Tibial nerve (tissue), 4 donors: Measurements from ENCODE around the gene PSMD8. TPM values are rescaled to one million over a fixed set of nuclear protein-coding genes. Genes with fewer than 3 reads are reported as not detected.

Source experiments
- DNase-seq, 2 donors: peaks; one replicate each; pipeline ENCODE4 v3.0.0-alpha.2; 2019; ENCODE audit warnings: low spot score in 2 of 2
- H3K27ac ChIP-seq, 4 donors: fragments of 200-600 bp; sonication (generic) in 3 of 4; one replicate each; pipeline ENCODE4 v1.5.1; 2017 to 2019; ENCODE audit warnings: mild to moderate bottlenecking in 1 of 4
- H3K27me3 ChIP-seq, 2 donors: fragments of 200-600 bp; sonication (generic) in 1 of 2; one replicate each; pipeline versions ENCODE4 v1.5.1 to v1.6.0; 2017 to 2019
- H3K36me3 ChIP-seq, 3 donors: fragments of 200-600 bp; sonication (generic); one replicate each; pipeline ENCODE4 v1.5.1; 2018 to 2019
- H3K4me1 ChIP-seq, 4 donors: fragments of 200-600 bp; sonication (generic) in 3 of 4; one replicate each; pipeline ENCODE4 v1.5.1; 2017 to 2019
- H3K4me3 ChIP-seq, 4 donors: fragments of 200-600 bp; sonication (generic) in 3 of 4; one replicate each; pipeline ENCODE4 v1.5.1; 2017 to 2019; ENCODE audit warnings: mild to moderate bottlenecking in 1 of 4, moderate library complexity in 1 of 4
- H3K9me3 ChIP-seq, 4 donors: fragments of 200-600 bp; sonication (generic) in 3 of 4; one replicate each; pipeline ENCODE4 v1.5.1; 2017 to 2019
- EP300 ChIP-seq, 2 donors: sonication (generic); formaldehyde crosslinking; IDR thresholded peaks; one replicate each; pipeline ENCODE4 v1.6.1; 2017; ENCODE audit warnings: antibody characterized with exemption in 2 of 2, mild to moderate bottlenecking in 1 of 2
- POLR2A ChIP-seq, 2 donors: fragments of 450-650 bp; IDR thresholded peaks; one replicate each; pipeline ENCODE4 v1.6.1; 2017; ENCODE audit warnings: antibody characterized with exemption in 2 of 2, mild to moderate bottlenecking in 2 of 2, moderate library complexity in 2 of 2
- WGBS, 2 donors: methylation state at CpG; one replicate each; pipeline ENCODE4 v1.1.5; 2018; 5-methylcytosine and 5-hydroxymethylcytosine counted together
- total RNA-seq, 4 donors: library from RNA; depleted of rRNA; stranded (reverse); fragments of >200 nt; gene quantifications; one replicate each; pipeline ENCODE4 v1.1.0, GENCODE V29; 2016
- TF ChIP-seq, protein P1 (sequence below), 5 experiments: fragments of 200-600 bp in 3 of 5; fragments of 450-650 bp in 2 of 5; sonication (generic) in 3 of 5; IDR thresholded peaks; one replicate each; pipeline ENCODE4 v1.5.1; 2016 to 2019; ENCODE audit warnings: antibody characterized with exemption in 5 of 5, mild to moderate bottlenecking in 3 of 5, moderate library complexity in 2 of 5

Gene PSMD8
- total RNA-seq, 4 donors from 2014 or later, result 124 to 192 (median 174) TPM

DNA sequence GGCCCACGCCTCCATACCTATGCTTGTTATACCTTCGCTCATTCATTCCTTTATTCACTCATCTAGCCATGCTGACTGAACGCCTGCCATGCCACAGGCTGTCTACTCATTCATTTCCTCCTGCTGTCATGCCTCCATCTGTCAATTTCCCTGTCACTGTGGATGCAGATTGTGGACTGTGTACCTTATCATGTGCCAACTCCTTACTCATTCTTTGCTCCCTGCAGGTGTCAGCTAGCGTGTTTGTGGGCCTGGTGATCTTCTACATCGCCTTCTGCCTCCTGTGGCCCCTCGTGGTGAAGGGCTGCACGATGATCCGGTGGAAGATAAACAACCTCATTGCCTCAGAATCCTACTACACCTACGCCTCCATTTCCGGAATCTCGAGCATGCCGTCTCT, 4.1 kb upstream of the PSMD8 start:
- Histone ChIP-seq H3K4me1 (peaks cover 0 to 2% (median under 1%) of the 10 kb centered on the region in 4 donors), H3K27me3 (peaks cover 0 to 33% of the 10 kb centered on the region in 2 donors), H3K9me3 (no peaks in the 10 kb centered on the region), H3K36me3 (no peaks in the 10 kb centered on the region), H3K4me3 (no peak overlapping the region), H3K27ac (no peak overlapping the region)
- DNase-seq, result no peak
- WGBS, 2 donors, result 72 to 75% methylated on average over 12 of the region's 12 CpGs
- TF ChIP-seq EP300 (IDR thresholded peaks at IDR 0.05) (no peak), POLR2A (IDR thresholded peaks at IDR 0.05) (no peak)
- TF ChIP-seq, protein P1, sequence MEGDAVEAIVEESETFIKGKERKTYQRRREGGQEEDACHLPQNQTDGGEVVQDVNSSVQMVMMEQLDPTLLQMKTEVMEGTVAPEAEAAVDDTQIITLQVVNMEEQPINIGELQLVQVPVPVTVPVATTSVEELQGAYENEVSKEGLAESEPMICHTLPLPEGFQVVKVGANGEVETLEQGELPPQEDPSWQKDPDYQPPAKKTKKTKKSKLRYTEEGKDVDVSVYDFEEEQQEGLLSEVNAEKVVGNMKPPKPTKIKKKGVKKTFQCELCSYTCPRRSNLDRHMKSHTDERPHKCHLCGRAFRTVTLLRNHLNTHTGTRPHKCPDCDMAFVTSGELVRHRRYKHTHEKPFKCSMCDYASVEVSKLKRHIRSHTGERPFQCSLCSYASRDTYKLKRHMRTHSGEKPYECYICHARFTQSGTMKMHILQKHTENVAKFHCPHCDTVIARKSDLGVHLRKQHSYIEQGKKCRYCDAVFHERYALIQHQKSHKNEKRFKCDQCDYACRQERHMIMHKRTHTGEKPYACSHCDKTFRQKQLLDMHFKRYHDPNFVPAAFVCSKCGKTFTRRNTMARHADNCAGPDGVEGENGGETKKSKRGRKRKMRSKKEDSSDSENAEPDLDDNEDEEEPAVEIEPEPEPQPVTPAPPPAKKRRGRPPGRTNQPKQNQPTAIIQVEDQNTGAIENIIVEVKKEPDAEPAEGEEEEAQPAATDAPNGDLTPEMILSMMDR (IDR thresholded peaks at IDR 0.05), result no peak

DNA sequence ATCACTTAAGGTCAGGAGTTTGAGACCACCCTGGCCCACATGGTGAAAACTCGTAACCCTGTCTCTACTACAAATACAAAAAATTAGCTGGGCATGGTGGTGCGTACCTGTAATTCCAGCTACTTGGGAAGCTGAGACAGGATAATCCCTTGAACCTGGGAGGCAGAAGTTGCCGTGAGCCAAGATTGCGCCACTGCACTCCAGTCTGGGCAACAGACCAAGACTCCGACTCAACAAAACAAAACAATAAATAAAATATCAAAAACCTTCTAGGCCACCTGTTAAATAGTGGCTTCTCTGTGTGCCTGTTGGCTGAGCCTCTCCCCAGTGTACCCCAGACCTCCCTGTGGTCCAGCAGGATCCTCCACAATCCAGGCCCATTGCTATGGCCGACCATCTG, 3.3 kb upstream of the PSMD8 start:
- peaks cover 0 to under 1% (median 0%) of the 10 kb centered on the region in 3 donors for H3K36me3 ChIP-seq
- no peak overlapping the region for H3K27ac ChIP-seq
- no peaks in the 10 kb centered on the region for H3K9me3 ChIP-seq
- TF ChIP-seq, protein P1 (IDR thresholded peaks at IDR 0.05), result no peak
- no peak for TF ChIP-seq EP300 (IDR thresholded peaks at IDR 0.05)
- TF ChIP-seq POLR2A (IDR thresholded peaks at IDR 0.05), result no peak
- no peak for DNase-seq
- peaks cover 0 to 25% of the 10 kb centered on the region in 2 donors for H3K27me3 ChIP-seq
- peaks cover 0 to 10% (median 8%) of the 10 kb centered on the region in 4 donors for H3K4me1 ChIP-seq
- 81 to 87% methylated on average over 6 of the region's 6 CpGs for WGBS, 2 donors
- H3K4me3 ChIP-seq, result no peak overlapping the region

DNA sequence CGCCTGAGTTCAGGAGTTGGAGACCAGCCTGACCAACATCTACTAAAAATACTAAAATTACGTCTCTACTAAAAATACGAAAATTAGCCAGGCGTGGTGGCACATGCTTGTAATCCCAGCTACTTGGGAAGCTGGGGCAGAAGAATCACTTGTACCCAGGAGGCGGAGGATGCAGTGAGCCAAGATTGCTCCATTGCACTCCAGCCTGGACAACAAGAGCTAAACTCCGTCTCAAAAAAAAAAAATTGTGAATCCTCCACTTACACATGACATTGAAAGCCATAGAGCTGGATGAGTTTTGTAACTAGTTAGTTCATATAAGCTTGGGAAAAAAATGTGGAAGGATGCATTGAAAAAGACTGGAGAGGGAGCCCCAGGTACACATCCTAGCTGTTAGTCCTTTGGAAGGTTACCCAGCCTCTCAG, 452 bp upstream of the PSMD8 start:
- TF ChIP-seq EP300 (IDR thresholded peaks at IDR 0.05) (no peak), POLR2A (IDR thresholded peaks at IDR 0.05) (no peak)
- TF ChIP-seq, protein P1 (IDR thresholded peaks at IDR 0.05), result no peak

DNA sequence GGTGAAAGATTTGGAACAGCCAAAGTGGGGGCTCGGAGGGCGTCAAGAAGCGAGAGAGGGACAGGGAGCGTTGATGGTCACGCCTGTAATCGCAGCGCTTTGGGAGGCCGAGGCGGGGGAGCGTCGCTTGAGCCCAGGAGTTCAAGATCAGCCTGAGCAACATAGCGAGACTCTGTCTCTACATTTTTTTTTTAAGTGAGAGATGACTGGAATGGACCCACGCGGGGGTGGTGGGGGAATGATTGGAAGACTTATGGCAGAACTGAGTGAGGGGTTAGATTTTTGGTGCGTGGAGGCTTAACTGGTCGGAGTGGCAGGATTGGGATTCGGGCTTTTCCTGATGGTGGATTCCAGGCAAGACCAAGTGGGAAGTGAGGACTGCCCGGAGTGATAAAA, 725 bp downstream of the PSMD8 start:
- 0 to 2% methylated on average over 18 of the region's 18 CpGs for WGBS, 2 donors
- TF ChIP-seq POLR2A (IDR thresholded peaks at IDR 0.05) (no peak), EP300 (IDR thresholded peaks at IDR 0.05) (no peak)
- TF ChIP-seq, protein P1 (IDR thresholded peaks at IDR 0.05), result no peak
- Histone ChIP-seq H3K36me3 (peaks cover 0 to 41% (median 0%) of the 10 kb centered on the region in 3 donors), H3K27ac (peak overlapping the region; percentile 42 to 94 (median 88)), H3K4me3 (peak overlapping the region; percentile 62 to 97 (median 78)), H3K27me3 (no peaks in the 10 kb centered on the region), H3K9me3 (no peaks in the 10 kb centered on the region), H3K4me1 (peaks cover 0 to 25% (median 16%) of the 10 kb centered on the region in 4 donors)
- no peak for DNase-seq

More for the DNA sequence above, 452 bp upstream of the PSMD8 start:
- Histone ChIP-seq H3K36me3 (peaks cover 0 to 29% (median 0%) of the 10 kb centered on the region in 3 donors), H3K4me3 (peak overlapping the region; percentile 28 to 97 (median 76)), H3K27ac (peak overlapping the region; percentile 67 to 94 (median 88)), H3K27me3 (no peaks in the 10 kb centered on the region), H3K9me3 (no peaks in the 10 kb centered on the region), H3K4me1 (peaks cover 0 to 25% (median 16%) of the 10 kb centered on the region in 4 donors)
- WGBS, 2 donors, result 68 to 72% methylated on average over 6 of the region's 6 CpGs
- DNase-seq, result no peak

DNA sequence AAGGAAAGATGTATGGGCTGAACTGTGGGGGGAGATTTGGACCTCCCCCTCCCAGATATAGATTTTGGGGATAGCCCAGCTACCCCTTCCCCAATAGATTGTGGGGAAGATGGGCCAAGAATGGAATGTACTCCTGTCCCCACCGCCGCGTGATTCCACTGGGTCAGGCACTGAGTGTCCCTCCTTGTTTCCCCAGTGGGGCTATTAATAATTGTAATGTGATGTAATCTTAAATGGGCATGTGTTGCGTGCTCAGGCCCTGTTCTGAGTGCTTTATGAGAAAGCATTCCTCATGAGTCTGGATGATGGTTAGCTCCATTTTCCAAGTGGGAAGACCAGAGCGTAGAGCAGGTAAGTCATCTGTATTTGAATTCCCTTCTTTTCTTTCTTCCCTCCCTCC, 1.4 kb downstream of the PSMD8 start:
- Histone ChIP-seq H3K27ac (peak overlapping the region in 2 of 4 donors; percentile 89 to 94), H3K27me3 (no peaks in the 10 kb centered on the region)
- 50 to 57% methylated on average over 5 of the region's 5 CpGs for WGBS, 2 donors

More for the DNA sequence above, 1.4 kb downstream of the PSMD8 start:
- Histone ChIP-seq H3K4me1 (peaks cover 0 to 25% (median 16%) of the 10 kb centered on the region in 4 donors), H3K4me3 (peak overlapping the region; percentile 62 to 97 (median 78)), H3K36me3 (peaks cover 0 to 48% (median 0%) of the 10 kb centered on the region in 3 donors), H3K9me3 (no peaks in the 10 kb centered on the region)
- peak in 1 of 2 donors; percentile 7 for TF ChIP-seq EP300 (IDR thresholded peaks at IDR 0.05)
- TF ChIP-seq, protein P1 (IDR thresholded peaks at IDR 0.05), result no peak
- no peak for TF ChIP-seq POLR2A (IDR thresholded peaks at IDR 0.05)
- no peak for DNase-seq
